Measurements from ENCODE around the gene HOMER1. TPM values are rescaled to one million over a fixed set of nuclear protein-coding genes. Genes with fewer than 3 reads are reported as not detected.

HOMER1 gene
- total and polyA plus RNA-seq, 2 of the 13 experiments (the other 11 are each of a cell fraction or from before 2014, with no cell fraction given): 5.3 to 24.8 TPM

DNA sequence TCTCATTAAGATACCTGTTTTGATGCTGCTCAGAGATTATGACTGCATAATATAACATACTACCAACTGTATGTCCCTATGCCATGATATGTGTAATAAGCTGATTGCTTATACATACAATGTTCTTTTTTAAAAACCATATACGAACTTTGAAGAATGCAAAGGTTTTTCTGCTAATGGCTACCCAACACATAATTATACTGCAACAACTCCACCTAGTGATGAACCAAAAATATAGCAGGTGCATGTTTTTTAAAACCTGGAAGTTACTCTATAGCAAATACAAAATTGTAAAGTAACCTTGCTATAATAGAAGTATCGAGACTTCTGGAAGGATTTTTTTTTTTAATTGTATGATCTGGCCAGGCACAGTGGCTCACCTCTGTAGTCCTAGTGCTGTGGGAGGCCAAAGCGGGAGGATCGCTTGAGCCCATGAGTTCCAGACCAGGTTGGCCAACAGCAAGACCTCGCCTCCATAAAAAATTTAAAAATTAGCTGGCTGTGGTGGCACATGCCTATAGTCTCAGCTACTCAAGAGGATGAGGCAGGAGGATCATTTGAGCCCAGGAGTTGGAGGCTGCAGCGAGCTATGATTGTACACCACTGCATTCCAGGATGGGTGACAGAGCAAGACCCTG is 49.1 kb downstream of the HOMER1 start (continued):
- TF ChIP-seq, protein P1, sequence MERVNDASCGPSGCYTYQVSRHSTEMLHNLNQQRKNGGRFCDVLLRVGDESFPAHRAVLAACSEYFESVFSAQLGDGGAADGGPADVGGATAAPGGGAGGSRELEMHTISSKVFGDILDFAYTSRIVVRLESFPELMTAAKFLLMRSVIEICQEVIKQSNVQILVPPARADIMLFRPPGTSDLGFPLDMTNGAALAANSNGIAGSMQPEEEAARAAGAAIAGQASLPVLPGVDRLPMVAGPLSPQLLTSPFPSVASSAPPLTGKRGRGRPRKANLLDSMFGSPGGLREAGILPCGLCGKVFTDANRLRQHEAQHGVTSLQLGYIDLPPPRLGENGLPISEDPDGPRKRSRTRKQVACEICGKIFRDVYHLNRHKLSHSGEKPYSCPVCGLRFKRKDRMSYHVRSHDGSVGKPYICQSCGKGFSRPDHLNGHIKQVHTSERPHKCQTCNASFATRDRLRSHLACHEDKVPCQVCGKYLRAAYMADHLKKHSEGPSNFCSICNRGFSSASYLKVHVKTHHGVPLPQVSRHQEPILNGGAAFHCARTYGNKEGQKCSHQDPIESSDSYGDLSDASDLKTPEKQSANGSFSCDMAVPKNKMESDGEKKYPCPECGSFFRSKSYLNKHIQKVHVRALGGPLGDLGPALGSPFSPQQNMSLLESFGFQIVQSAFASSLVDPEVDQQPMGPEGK (CRISPR knock-in tag; IDR thresholded peaks at IDR 0.05): no peak
- no peak for TF ChIP-seq MIXL1 (CRISPR knock-in tag; IDR thresholded peaks at IDR 0.05)
- TF ChIP-seq RAD21 (CRISPR knock-in tag; IDR thresholded peaks at IDR 0.05): no peak
- TF ChIP-seq, protein P2, sequence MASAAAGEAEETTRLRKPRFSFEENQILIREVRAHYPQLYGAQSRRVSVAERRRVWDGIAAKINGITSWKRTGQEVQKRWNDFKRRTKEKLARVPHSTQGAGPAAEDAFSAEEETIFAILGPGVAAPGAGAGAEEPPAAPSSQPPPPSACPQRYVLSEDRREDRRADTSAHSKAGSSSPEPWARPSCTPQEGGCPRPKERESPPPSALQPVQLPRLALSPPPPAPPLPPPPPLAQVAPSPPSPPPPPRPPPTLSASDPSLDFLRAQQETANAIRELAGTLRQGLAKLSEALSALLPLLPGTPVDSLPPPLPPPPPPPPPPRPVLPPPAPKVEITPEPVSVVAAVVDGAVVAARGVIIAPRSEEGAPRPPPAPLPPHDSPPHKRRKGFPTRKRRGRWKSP (CRISPR knock-in tag; IDR thresholded peaks at IDR 0.05): no peak
- no peak for TF ChIP-seq ZBTB1 (CRISPR knock-in tag; IDR thresholded peaks at IDR 0.05; ENCODE audit: borderline replicate concordance)
- no peak for TF ChIP-seq PLRG1 (conservative IDR thresholded peaks at IDR 0.05)
- no peak for TF ChIP-seq ARNTL (CRISPR knock-in tag; IDR thresholded peaks at IDR 0.05)
- no peak for TF ChIP-seq HDAC2 (CRISPR knock-in tag; IDR thresholded peaks at IDR 0.05)
- TF ChIP-seq TCF12 (IDR thresholded peaks at IDR 0.05): no peak
- no peak for TF ChIP-seq TCF12 (CRISPR knock-in tag; IDR thresholded peaks at IDR 0.05)

DNA sequence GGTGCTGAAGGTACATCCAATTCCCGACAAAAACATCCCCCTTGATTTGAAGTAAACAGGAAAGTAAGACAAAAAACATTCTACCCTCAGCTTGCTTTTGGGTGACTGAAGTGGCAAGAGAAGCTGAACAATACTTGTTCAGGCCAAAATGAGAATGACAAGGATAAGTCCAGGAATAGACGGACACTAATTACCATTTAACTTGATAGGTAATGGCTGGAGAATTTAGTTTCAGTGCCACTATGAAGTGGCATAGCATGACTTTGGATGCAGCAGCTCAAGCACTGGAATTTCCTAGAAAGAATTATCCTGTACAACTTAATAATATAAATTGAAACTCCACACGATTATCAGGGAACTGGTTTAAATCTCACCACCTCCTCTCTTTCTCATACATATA is 49.7 kb downstream of the HOMER1 start:
- in situ Hi-C loops (cut with HindIII; ENCODE audit: extremely low pct_ligation_motif_present, low pct_unique_long_range_greater_than_20kb) (loop anchor here (25.0 kb wide), 3 partner anchors 202 to 452 kb away; no protein-coding TSS in a partner anchor), intact Hi-C loops (cut with micrococcal nuclease; ENCODE audit: unreplicated experiment) (loop anchor here (1.0 to 5.0 kb wide), 3 partner anchors 207 to 439 kb away; no protein-coding TSS in a partner anchor)
- Histone ChIP-seq H4K20me1 (ENCODE audit: insufficient read depth, low read length) (no peaks in the 10 kb centered on the region; the same call in 1 of the 2 replicates), H3K27ac (ENCODE audit: extremely low read length, insufficient read depth, low read length) (no peak overlapping the region), H3K9ac (ENCODE audit: insufficient read depth, low read depth, low read length) (no peak overlapping the region), H3K4me2 (ENCODE audit: low read depth, low read length) (no peak overlapping the region), H3K4me1 (ENCODE audit: insufficient read depth, low read length) (no peaks in the 10 kb centered on the region), H3K36me3 (replicated peaks in 1 of 2; ENCODE audit: control insufficient read depth in 1 of 2, insufficient read depth in 2 of 2, low read length in 2 of 2) (no peaks in the 10 kb centered on the region), H2AFZ (ENCODE audit: low read length) (no peak overlapping the region), H3K79me2 (ENCODE audit: insufficient read depth, low read length) (peaks cover 29% of the 10 kb centered on the region), H3K27me3 (ENCODE audit: control insufficient read depth in 1 of 2, insufficient read depth in 2 of 2, low read length in 2 of 2) (no peaks in the 10 kb centered on the region), H3K9me3 (ENCODE audit: low read length) (no peaks in the 10 kb centered on the region), H3K4me3 (replicated peaks in 1 of 3; ENCODE audit: insufficient read depth in 1 of 3, low read depth in 2 of 3, low read length in 3 of 3) (no peak overlapping the region)
- FAIRE-seq: no peak
- POLR2A ChIA-PET: no interaction called here
- no TSS peak for BruUV-seq (replicated peaks)
- CTCF ChIA-PET (ENCODE audit: low intra/inter-chr PET ratio, low total read pairs): interaction anchor here (1.1 to 1.4 kb wide), 3 partner anchors 209 to 332 kb away, joined by 3 to 4 read pairs (median 4); no protein-coding TSS in a partner anchor
- no peak for DNase-seq (ENCODE audit: low spot score)
- no peak for ATAC-seq
- WGBS (ENCODE audit: low lambda C conversion rate): 79% methylated on average over 3 of the region's 3 CpGs
- TF ChIP-seq ZNF678 (CRISPR knock-in tag; IDR thresholded peaks at IDR 0.05) (no peak), ZNF878 (CRISPR knock-in tag; IDR thresholded peaks at IDR 0.05) (no peak), ZFAT (CRISPR knock-in tag; conservative IDR thresholded peaks at IDR 0.05) (no peak), ZNF263 (CRISPR knock-in tag; IDR thresholded peaks at IDR 0.05) (no peak), ETV6 (CRISPR knock-in tag; conservative IDR thresholded peaks at IDR 0.05) (no peak), ZBTB21 (CRISPR knock-in tag; IDR thresholded peaks at IDR 0.05) (no peak), AGO1 (IDR thresholded peaks at IDR 0.05; ENCODE audit: low read depth, low read length, poor library complexity, severe bottlenecking) (no peak)
- TF ChIP-seq, protein P3, sequence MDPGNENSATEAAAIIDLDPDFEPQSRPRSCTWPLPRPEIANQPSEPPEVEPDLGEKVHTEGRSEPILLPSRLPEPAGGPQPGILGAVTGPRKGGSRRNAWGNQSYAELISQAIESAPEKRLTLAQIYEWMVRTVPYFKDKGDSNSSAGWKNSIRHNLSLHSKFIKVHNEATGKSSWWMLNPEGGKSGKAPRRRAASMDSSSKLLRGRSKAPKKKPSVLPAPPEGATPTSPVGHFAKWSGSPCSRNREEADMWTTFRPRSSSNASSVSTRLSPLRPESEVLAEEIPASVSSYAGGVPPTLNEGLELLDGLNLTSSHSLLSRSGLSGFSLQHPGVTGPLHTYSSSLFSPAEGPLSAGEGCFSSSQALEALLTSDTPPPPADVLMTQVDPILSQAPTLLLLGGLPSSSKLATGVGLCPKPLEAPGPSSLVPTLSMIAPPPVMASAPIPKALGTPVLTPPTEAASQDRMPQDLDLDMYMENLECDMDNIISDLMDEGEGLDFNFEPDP (CRISPR knock-in tag; conservative IDR thresholded peaks at IDR 0.05): no peak
- TF ChIP-seq, protein P4, sequence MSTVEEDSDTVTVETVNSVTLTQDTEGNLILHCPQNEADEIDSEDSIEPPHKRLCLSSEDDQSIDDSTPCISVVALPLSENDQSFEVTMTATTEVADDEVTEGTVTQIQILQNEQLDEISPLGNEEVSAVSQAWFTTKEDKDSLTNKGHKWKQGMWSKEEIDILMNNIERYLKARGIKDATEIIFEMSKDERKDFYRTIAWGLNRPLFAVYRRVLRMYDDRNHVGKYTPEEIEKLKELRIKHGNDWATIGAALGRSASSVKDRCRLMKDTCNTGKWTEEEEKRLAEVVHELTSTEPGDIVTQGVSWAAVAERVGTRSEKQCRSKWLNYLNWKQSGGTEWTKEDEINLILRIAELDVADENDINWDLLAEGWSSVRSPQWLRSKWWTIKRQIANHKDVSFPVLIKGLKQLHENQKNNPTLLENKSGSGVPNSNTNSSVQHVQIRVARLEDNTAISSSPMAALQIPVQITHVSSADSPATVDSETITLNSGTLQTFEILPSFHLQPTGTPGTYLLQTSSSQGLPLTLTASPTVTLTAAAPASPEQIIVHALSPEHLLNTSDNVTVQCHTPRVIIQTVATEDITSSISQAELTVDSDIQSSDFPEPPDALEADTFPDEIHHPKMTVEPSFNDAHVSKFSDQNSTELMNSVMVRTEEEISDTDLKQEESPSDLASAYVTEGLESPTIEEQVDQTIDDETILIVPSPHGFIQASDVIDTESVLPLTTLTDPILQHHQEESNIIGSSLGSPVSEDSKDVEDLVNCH (CRISPR knock-in tag; IDR thresholded peaks at IDR 0.05): no peak
